ENCODE data around the gene SLC16A3.

SLC16A3 gene

GRCh38 chr17:82223517-82223916 lies 5.3 kb upstream of the SLC16A3 start:
- DNase-seq (ENCODE audit: low spot score), result no peak

GRCh38 chr17:82224666-82225065 lies 4.2 kb upstream of the SLC16A3 start:
- no peak for DNase-seq (ENCODE audit: low spot score)

- DNase-seq (ENCODE audit: low spot score), result no peak
Observed at GRCh38 chr17:82225368-82226029, 3.3 kb upstream of the SLC16A3 start.

- DNase-seq (ENCODE audit: low spot score), result no peak
Observed at GRCh38 chr17:82226146-82226808, 2.6 kb upstream of the SLC16A3 start.

- no peak for DNase-seq (ENCODE audit: low spot score)
Observed at GRCh38 chr17:82226809-82227628, 1.8 kb upstream of the SLC16A3 start.

GRCh38 chr17:82227629-82228277 lies 1.1 kb upstream of the SLC16A3 start:
- DNase-seq (ENCODE audit: low spot score), result no peak

- peak; percentile 58 for DNase-seq (ENCODE audit: low spot score)
Observed at GRCh38 chr17:82228278-82228841, 482 bp upstream of the SLC16A3 start.

- DNase-seq (ENCODE audit: low spot score), result no peak
Observed at GRCh38 chr17:82229698-82230608, 1.1 kb downstream of the SLC16A3 start.

- DNase-seq (ENCODE audit: low spot score), result peak; percentile 48
Observed at GRCh38 chr17:82230609-82231311, 1.9 kb downstream of the SLC16A3 start.

GRCh38 chr17:82231312-82231561 lies 2.4 kb downstream of the SLC16A3 start:
- DNase-seq (ENCODE audit: low spot score), result no peak

- DNase-seq (ENCODE audit: low spot score), result peak; percentile 19
Observed at GRCh38 chr17:82231562-82232321, 2.9 kb downstream of the SLC16A3 start.

GRCh38 chr17:82232322-82232820 lies 3.5 kb downstream of the SLC16A3 start:
- no peak for DNase-seq (ENCODE audit: low spot score)

GRCh38 chr17:82232876-82233785 lies 4.3 kb downstream of the SLC16A3 start:
- DNase-seq (ENCODE audit: low spot score), result no peak

GRCh38 chr17:82234211-82235055 lies 5.6 kb downstream of the SLC16A3 start:
- DNase-seq (ENCODE audit: low spot score), result no peak

GRCh38 chr17:82235056-82235774 lies 6.4 kb downstream of the SLC16A3 start:
- no peak for DNase-seq (ENCODE audit: low spot score)

GRCh38 chr17:82235775-82236141 lies 6.9 kb downstream of the SLC16A3 start:
- DNase-seq (ENCODE audit: low spot score), result no peak
